ENCODE data around the gene TMEFF1. TPM values are rescaled to one million over a fixed set of nuclear protein-coding genes. Genes with fewer than 3 reads are reported as not detected.

Gene TMEFF1
- total RNA-seq, 4 donors from 2014 or later: 2.0 to 10.4 (median 4.8) TPM

GRCh38 chr9:100474082-100474923 lies 1.4 kb downstream of the TMEFF1 start:
- no peaks in the 10 kb centered on the region for H3K9me3 ChIP-seq
- no peaks in the 10 kb centered on the region for H3K36me3 ChIP-seq
- intact Hi-C loops (cut with DNase I): no loop called here
- WGBS, 2 donors: 25 to 30% methylated on average over 25 of the region's 26 CpGs
- no peak for DNase-seq
- no peak for TF ChIP-seq POLR2A (IDR thresholded peaks at IDR 0.05)
- TF ChIP-seq CTCF (IDR thresholded peaks at IDR 0.05): no peak
- H3K4me3 ChIP-seq (replicated peaks in 1 of 3): peak overlapping the region; percentile 62 to 71 (median 65)
- H3K4me1 ChIP-seq: peaks cover 5 to 13% of the 10 kb centered on the region in 2 donors
- no peak overlapping the region for H3K27ac ChIP-seq
- no peaks in the 10 kb centered on the region for H3K27me3 ChIP-seq

GRCh38 chr9:100474924-100475276 lies 2.0 kb downstream of the TMEFF1 start:
- Histone ChIP-seq H3K27ac (no peak overlapping the region), H3K27me3 (no peaks in the 10 kb centered on the region), H3K4me3 (replicated peaks in 1 of 3) (no peak overlapping the region), H3K9me3 (no peaks in the 10 kb centered on the region), H3K36me3 (no peaks in the 10 kb centered on the region), H3K4me1 (peaks cover under 1 to 8% of the 10 kb centered on the region in 2 donors)
- 97 to 98% methylated on average over 4 of the region's 4 CpGs for WGBS, 2 donors
- no peak for DNase-seq
- intact Hi-C loops (cut with DNase I): no loop called here
- TF ChIP-seq POLR2A (IDR thresholded peaks at IDR 0.05): no peak
- TF ChIP-seq CTCF (IDR thresholded peaks at IDR 0.05): no peak

- Histone ChIP-seq H3K9me3 (no peaks in the 10 kb centered on the region), H3K4me3 (replicated peaks in 1 of 3) (no peak overlapping the region), H3K4me1 (peaks cover 0 to 7% of the 10 kb centered on the region in 2 donors), H3K27ac (no peak overlapping the region), H3K27me3 (no peaks in the 10 kb centered on the region), H3K36me3 (no peaks in the 10 kb centered on the region)
- intact Hi-C loops (cut with DNase I): no loop called here
- WGBS, 2 donors: 95 to 97% methylated on average over 4 of the region's 4 CpGs
- TF ChIP-seq CTCF (IDR thresholded peaks at IDR 0.05) (no peak), POLR2A (IDR thresholded peaks at IDR 0.05) (no peak)
- no peak for DNase-seq
Measured at GRCh38 chr9:100477241-100477640, 4.3 kb downstream of the TMEFF1 start.

GRCh38 chr9:100478192-100478591 lies 5.2 kb downstream of the TMEFF1 start:
- no peak for DNase-seq
- H3K4me3 ChIP-seq (replicated peaks in 1 of 3): no peak overlapping the region
- H3K9me3 ChIP-seq: no peaks in the 10 kb centered on the region
- 95 to 96% methylated on average over 6 of the region's 6 CpGs for WGBS, 2 donors
- H3K4me1 ChIP-seq: peaks cover 0 to 4% of the 10 kb centered on the region in 2 donors
- intact Hi-C loops (cut with DNase I): no loop called here
- no peaks in the 10 kb centered on the region for H3K36me3 ChIP-seq
- H3K27me3 ChIP-seq: no peaks in the 10 kb centered on the region
- H3K27ac ChIP-seq: no peak overlapping the region
- TF ChIP-seq POLR2A (IDR thresholded peaks at IDR 0.05) (no peak), CTCF (IDR thresholded peaks at IDR 0.05) (no peak)

- Histone ChIP-seq H3K9me3 (no peaks in the 10 kb centered on the region), H3K4me3 (replicated peaks in 1 of 3) (no peak overlapping the region), H3K4me1 (no peaks in the 10 kb centered on the region), H3K36me3 (no peaks in the 10 kb centered on the region), H3K27me3 (no peaks in the 10 kb centered on the region), H3K27ac (no peak overlapping the region)
- WGBS, 2 donors: 89 to 91% methylated on average over 2 of the region's 2 CpGs
- no peak for DNase-seq
- no peak for TF ChIP-seq POLR2A (IDR thresholded peaks at IDR 0.05)
- no peak for TF ChIP-seq CTCF (IDR thresholded peaks at IDR 0.05)
- intact Hi-C loops (cut with DNase I): no loop called here
Measured at GRCh38 chr9:100479820-100480219, 6.9 kb downstream of the TMEFF1 start.

Measured in thyroid gland (tissue), 4 donors.